ELF-1 (cell line): ENCODE results near the gene RGS3.

Experiments
- DNase-seq: peaks from one replicate; pipeline ENCODE4 v3.0.0-alpha.2; 2016; ENCODE audit warnings: low read depth, low spot score

RGS3 gene

DNA sequence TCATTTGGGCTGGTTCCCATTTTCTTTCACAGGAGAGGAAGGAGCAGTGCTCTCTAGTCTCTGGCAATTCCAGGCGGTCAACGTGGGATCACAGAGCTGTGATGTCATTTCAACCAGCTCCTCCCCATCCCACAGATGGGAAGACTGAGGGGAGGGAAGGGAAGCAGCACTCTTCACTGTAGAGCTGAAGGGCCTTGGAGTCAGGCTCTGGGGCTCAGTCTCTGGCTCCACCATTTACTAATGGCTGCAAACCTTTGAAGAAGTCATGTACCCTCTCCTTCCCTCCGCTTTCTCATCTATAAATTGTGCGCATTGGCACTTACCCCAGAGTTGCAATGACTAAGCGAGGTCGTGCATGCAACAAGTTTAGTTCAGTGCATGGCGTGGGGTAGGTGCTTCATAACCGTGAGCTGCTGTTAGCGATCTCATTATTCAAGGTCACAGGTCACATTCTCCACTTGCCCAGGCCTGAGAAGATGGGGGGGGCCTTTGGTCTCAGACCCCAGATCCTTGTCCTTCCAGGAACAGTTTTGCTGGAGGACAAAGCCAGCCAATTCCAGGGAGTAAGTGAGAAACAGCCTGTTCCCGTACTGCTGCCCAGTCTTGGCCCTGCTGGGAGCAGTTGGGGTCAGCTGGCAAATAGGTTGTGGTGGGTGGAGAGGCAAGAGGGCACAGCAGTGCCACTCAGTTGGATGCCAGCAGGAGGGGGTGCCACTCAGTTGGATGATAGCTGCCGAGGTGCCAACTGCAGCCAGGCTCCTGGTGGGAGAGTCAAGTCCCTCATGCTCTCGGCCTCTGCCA lies 136.7 kb downstream of the RGS3 start:
- no peak for DNase-seq

DNA sequence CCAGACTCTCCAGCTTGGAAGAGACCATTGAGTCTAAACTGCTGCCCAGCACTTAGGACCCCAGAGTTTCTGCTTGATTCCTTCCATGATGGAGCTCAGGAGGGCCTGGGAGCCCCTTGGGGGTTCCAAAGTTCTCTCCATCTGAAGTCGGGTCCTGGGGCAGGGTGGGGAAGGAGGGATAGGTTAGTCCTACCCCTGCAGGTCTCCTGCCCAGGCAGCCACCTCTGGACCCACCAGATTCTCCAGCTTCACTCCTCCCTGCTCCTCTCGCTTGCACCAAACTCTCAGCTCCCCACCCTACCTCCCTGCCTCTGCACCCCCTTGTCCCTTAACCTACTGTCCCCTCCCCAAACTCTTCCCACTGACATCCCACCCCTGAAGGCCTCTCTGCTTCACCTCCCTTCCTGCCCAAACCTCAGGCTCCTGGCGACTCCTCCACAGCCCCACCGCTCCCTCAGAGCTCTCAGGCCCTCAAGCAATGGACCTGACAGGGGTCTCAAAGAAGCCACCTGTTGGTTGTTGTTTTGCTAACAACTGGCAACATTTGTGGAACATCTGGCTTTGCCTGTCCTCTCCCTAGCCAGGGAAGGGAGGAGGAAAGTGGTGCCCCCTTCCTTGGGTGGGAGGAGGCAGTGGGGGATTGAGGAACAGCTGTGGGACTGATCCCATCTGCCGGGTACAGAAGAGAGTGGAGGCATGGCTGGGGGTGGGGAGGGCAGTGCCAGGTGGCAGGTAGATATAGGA lies 137.5 kb downstream of the RGS3 start:
- no peak for DNase-seq

DNA sequence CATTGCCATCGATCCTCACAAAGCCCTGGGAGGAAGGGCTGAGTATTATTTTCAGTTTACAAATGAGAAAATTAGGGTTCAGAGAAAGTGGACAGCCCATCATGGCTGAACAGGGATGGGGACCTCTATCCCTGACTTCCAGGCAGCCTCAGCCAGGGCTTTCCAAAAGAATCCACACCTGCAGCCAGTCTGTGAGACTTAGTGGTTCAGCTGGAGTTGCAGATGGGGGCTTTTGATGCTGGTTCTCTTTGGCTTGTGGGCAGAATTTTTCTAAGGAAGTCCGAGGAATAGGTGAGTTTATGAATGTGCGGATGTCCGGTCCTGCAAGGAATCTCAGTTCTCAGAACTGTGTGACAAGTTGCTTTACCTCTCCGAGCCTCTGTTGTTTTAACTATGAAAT lies 138.1 kb downstream of the RGS3 start:
- no peak for DNase-seq

DNA sequence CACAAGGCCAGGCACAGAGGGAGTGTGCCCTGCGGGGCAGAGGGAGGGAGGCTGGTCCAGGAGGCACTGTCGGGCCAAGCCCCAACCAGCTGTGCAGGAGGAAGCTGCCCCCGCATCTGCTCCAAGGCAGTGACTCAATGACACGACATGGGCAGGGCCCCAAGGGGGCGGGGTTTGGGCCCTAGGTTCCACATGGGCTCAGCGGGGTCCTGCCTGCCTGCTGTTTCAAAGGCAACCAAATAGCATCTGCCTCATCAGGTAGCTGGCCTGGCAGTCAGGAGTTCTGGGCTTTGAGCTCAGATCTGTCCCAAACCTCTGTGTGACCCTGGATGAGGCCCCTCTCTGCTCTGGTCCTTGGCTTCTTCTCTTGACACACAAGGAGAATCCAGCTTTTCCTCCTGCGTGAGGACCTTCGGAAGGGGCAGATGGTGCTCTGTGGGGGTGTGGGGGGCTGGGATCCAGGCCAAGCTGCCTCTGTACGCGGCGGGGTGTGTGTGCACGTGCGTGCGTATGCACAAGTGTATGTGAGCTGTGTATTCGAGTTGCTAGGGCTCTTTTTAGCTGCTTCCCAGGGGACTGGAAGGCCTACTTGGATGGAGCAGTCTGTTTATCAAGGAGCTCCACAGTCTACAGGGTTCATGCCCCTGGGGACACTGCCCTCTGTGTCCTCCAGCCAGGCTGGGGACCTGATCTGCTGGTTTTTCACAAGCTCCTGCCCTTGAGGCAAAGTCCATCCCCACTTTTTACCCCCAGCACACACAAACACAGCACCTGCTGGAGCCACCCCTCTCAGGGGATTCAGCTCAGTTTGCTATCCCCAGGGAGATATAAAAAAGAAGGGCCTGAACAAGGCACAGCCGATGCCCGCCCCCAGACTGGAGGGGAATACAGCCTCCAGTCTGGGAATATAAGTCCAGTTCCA lies 138.9 kb downstream of the RGS3 start:
- peak; percentile 87 for DNase-seq

GRCh38 chr9:113603048-113603375 lies 139.5 kb downstream of the RGS3 start:
- DNase-seq: peak; percentile 78

GRCh38 chr9:113603773-113604172 lies 140.2 kb downstream of the RGS3 start:
- peak; percentile 81 for DNase-seq

- DNase-seq: no peak
Observed at GRCh38 chr9:113604393-113604792, 140.9 kb downstream of the RGS3 start.

DNA sequence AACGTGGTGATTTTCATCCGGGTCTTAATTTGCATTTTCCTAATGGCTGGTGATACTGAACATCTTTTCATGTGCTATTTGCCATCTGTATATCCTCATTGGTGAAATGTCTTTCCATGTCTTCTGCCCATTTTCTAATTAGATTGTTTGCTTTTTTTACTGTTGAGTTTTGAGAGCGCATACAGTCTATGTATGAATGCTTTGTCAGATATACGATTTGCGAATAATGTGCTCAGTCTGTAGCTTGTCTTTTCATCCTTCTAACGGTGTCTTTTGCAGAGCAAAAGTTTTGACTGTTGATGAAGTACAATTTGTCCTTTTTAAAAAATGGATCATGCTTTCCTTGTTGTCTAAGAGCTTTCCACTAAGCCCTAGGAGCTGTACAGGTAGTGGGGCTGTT lies 143.0 kb downstream of the RGS3 start:
- no peak for DNase-seq

DNA sequence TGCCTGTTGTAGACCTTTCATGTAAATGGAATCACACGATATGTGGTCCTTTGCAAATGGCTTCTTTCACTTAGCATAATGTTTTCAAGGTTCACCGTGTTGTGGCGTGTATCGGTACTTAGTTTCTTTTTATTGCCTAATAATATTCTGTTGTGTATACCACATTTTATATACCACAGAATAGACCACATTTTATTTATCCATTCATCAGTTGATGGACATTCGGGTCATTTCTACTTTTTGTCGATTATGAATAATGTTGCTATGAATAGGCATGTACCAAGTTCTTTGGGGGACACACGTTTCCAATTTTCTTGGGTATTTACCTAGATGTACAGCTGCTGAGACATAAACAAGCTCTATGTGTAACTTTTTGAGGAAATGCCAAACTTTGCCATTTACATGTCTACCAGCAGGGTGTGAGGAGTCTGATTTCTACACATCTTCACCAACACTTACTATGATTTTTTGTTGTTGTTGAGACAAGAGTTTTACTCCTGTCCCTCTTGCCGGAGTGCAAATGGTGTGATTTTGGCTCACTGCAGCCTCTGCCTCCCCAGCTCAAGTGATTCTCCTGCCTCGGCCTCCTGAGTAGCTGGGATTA lies 144.7 kb downstream of the RGS3 start:
- DNase-seq: no peak

GRCh38 chr9:113609562-113610318 lies 146.2 kb downstream of the RGS3 start:
- DNase-seq: peak; percentile 75

DNA sequence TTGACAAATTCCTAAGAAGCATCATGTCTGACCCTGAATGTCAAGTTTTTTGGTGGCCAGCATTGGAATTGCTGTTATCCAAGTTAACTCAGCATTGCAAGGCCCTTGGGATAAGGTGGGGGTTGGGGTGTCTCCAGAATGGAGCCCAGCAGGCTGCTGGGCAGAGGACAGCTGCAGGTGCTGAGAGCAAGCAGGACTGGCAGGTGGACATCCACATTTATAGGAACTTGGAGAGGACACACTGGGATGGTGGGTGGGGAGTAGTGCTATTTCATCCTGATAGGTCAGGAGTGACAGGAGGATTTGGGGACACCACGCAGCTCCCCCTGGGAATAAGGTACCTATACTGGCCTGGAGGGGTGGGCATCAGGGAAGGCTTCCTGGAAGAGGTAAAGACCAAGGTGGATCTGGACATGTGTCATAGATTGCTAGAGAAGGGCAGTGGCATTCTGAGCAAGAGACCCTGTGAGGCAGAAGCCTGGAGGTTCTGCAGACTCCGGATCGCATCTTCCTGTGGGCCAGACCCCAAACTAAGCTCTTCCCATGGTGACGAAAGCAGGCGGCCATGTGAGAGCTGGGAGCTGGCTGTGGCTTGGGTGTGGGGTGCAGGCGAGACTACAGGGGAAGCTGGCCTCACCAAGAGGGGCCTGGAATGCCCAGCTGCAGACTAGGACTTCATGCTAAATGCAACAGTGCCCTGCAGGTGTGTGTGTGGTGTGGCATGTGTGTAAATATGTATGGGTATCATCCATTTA lies 148.1 kb downstream of the RGS3 start:
- no peak for DNase-seq

- DNase-seq: no peak
Observed at GRCh38 chr9:113612216-113612747, 148.8 kb downstream of the RGS3 start.

DNA sequence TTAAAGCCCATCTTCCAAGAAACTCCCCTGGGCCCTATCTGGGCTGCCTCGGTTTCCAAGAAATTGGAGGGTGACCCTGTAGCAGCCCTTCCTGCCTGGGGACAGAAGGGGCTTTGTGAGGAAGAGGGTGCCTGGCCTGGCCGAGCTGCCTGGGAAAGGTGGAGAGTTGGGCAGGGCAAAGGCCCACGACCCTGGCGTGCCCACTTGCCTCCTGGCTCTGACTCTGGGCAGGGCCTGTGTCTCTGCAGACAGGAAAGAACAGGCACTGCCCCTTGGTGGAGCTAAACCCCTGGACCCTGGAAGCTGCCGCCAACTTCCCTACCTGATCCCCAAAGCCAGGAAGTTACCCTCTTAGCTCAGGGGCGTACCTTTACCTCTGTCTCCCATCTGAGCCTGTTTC lies 149.3 kb downstream of the RGS3 start:
- DNase-seq: no peak

GRCh38 chr9:113613815-113614413 lies 150.4 kb downstream of the RGS3 start:
- no peak for DNase-seq

DNA sequence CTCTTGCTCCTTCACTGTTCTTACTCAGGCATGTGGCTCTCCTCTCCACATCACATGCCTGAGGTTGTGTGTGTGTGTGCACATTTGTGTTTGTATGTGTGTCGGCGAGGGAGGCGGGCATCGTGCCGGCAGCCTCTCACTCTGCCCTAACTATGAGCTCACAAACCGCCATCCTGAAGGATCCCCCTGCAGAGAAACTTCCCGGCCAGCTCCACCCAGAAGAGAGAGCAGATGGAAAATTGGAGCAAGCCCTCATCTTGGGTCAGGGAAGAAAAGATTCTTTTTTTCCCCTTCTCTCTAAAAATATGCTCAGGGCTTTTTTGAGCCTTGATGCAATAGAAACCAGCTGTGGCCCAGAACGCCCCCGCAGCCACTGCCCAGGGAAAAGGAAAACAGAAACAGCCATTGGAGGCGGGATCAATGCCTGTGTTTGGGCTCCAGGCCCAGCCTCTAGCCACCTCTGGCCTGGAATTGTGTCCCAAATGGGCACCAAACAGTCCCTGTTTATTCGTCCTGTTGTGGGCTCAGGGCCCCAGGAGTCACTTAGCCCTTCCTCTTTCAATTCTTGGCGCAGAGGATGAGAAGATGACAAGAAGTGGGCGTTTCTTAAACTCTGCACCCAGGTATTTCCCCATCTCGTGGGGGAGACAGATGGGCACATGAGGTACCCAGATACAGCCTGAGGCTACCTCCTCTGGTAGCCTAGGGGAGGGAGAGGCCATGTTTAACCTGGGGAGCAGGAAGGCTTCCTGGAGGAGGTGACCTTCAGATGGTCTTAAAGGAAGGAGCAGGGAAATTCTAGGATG lies 151.5 kb downstream of the RGS3 start:
- DNase-seq: no peak

GRCh38 chr9:113616116-113616515 lies 152.6 kb downstream of the RGS3 start:
- no peak for DNase-seq

DNA sequence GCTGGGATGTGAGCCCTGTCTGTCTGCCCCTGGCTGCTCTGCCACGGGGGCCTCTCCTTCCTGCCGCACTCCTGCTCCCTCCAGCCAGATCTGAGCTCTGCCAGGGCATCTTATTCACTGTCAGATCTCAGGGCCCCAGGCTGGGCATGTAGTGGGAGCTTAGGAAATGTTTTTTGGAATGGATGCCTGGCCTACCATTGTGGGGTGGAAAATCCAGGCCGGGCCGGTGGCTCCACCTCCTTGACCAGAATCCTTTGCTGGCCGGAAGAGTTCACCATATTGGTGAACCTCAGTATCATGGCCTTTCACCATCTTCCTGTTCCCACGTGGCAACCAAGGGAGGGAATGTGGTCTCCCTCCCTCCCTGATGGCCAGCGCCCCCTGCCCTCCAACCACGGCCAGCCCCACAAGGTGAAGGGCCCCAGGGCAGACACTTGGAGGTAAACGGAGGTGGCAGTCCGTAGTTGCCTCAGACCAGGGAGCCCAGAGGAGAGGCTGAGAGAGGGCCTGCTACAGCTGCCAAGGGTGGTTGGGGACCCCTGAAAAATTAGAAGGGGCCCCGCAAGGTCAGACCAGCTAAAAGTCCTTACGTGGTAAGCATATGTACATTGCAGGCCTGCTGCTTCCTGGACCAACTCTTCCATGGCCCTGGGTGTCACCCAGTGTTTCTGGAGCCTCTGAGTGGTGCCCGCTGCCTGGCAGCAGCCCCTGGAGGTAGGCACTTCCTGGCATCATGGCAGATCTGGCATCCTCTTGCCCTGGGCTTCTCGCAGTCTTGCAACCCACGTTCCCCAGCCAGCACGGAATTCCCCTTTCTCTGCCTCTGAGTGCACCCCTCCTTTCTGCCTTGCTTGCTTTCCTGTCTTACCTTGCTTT lies 153.3 kb downstream of the RGS3 start:
- DNase-seq: no peak

DNA sequence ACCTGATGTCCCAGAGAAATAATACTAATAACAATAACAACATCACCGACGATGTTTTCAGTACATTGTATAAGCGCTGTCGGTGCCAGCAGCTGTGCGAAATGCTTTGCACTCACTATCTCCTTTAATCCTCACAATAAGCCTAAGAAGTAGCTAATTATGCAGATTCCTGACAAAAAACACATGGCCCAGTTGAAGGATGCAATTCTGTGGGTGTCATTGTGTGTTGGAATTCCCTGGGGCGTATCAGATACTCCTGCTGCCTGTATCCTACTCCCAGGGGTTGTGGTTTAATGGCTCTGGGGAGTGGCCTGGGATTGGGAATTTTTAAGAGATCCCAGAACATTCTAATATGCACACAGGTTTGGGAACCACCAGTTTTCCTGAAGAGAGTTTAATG lies 154.0 kb downstream of the RGS3 start:
- DNase-seq: no peak
